NB4 (cell line): ENCODE results near the gene WDR83.

Experiments
- CTCF ChIP-seq: IDR thresholded peaks from one replicate; pipeline ENCODE4 v1.5.1; 2012; ENCODE audit warnings: low read depth, low read length
- MYC ChIP-seq: IDR thresholded peaks from 2 replicates; pipeline ENCODE4 v1.6.1; 2011; ENCODE audit warnings: low read depth, low read length
- POLR2A ChIP-seq: IDR thresholded peaks from 2 replicates; pipeline ENCODE4 v1.6.1; 2011; ENCODE audit warnings: mild to moderate bottlenecking; ENCODE audit not compliant: insufficient read length; ENCODE audit errors: extremely low read depth
- TF ChIP-seq, protein P1 (sequence below): IDR thresholded peaks from 2 replicates; pipeline ENCODE4 v1.6.1; 2011; ENCODE audit warnings: low read depth, low read length

DNA sequence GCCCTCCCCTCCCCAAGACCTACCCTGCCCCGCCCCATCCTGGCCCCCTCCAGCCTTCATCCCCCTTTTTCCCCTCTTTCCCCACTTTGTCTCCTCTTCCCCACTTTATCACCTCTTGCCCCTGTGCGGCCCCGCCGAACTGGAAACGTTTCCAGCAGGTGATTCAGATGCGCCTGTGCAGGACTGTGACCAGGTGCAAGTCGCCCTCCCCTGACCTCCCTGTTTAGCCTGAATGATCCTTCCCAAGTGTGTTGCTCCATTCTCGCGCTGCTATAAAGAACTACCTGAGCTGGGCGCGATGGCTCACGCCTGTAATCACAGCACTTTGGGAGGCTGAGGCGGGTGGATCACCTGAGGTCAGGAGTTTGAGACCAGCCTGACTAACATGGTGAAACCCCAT is 30.0 kb upstream of the WDR83 start:
- no peak for TF ChIP-seq CTCF
- TF ChIP-seq, protein P1, sequence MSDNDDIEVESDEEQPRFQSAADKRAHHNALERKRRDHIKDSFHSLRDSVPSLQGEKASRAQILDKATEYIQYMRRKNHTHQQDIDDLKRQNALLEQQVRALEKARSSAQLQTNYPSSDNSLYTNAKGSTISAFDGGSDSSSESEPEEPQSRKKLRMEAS, result no peak
- no peak for TF ChIP-seq POLR2A
- TF ChIP-seq MYC, result no peak
